GM12878 (cell line): Measurements from ENCODE around the gene MIA2. TPM values are rescaled to one million over a fixed set of nuclear protein-coding genes. Genes with fewer than 3 reads are reported as not detected.
A peak's percentile ranks its signal among the peaks of the same experiment; 100 is the strongest.

Experiments
- ATAC-seq: fragments of 200-7000 bp; cut with Tn5 transposase; 3 replicates; pipeline ENCODE4 v1.9.1; 2020; ENCODE audit warnings: mild to moderate bottlenecking, moderate library complexity
- BruUV-seq: library from RNA; stranded (reverse); fragments of 400-500 nt; replicated peaks from 2 replicates; lab custom pipeline; 2021; lab: Mats Ljungman, UMichigan
- CTCF ChIA-PET: fragments of 300-600 bp; sonication (Branson Sonifier 250); formaldehyde crosslinking; extraction: SDS; loops from one replicate; lab custom pipeline; 2021; ENCODE audit warnings: inconsistent platforms; lab: Yijun Ruan, JAX
- POLR2A ChIA-PET: fragments of 350-600 bp; formaldehyde crosslinking; extraction: SDS; loops from one replicate; lab custom pipeline; 2021; ENCODE audit warnings: inconsistent platforms; lab: Charles Lee
- RAD21 ChIA-PET: fragments of 300-600 bp; sonication (Branson Sonifier 250); formaldehyde crosslinking; loops from one replicate; lab custom pipeline; 2023; ENCODE audit warnings: antibody characterized with exemption; ENCODE audit not compliant: unreplicated experiment; lab: Charles Lee
- SMC1A ChIA-PET: fragments of 300-600 bp; sonication (Branson Sonifier 250); formaldehyde crosslinking; loops from one replicate; lab custom pipeline; 2023; ENCODE audit not compliant: unreplicated experiment, uncharacterized antibody; lab: Charles Lee
- DNase-seq: peaks from one replicate; pipeline ENCODE4 v3.0.0-alpha.2; 2011; ENCODE audit warnings: low read depth, low spot score
- FAIRE-seq: peaks from 3 replicates; lab custom pipeline; 2011; peaks lifted over from hg19 to GRCh38; lab: Jason Lieb, UNC
- H2AFZ ChIP-seq: 2 replicates; pipeline ENCODE4 v1.6.0; 2011; ENCODE audit warnings: low read depth, low read length, control low read depth; ENCODE audit not compliant: control insufficient read depth
- H3K27ac ChIP-seq: 2 replicates; pipeline ENCODE4 v1.5.1; 2011; ENCODE audit warnings: control low read depth; ENCODE audit not compliant: control insufficient read depth, insufficient read depth
- H3K27me3 ChIP-seq, 2 experiments: replicated peaks in 1 of 2; 2 replicates each; pipeline versions ENCODE4 v1.6.0 to v1.6.1; 2011; ENCODE audit warnings: low read length in 1 of 2; ENCODE audit not compliant: control insufficient read depth in 2 of 2, insufficient read depth in 2 of 2
- H3K36me3 ChIP-seq, 2 experiments: 2 replicates each; pipeline ENCODE4 v1.5.1; 2011; ENCODE audit warnings: low read length in 1 of 2; ENCODE audit not compliant: control insufficient read depth in 2 of 2, insufficient read depth in 2 of 2
- H3K4me1 ChIP-seq: 2 replicates; pipeline ENCODE4 v1.6.1; 2011; ENCODE audit warnings: mild to moderate bottlenecking, low read length, moderate library complexity, mixed read lengths; ENCODE audit not compliant: control insufficient read depth, insufficient read depth
- H3K4me2 ChIP-seq: 2 replicates; pipeline ENCODE4 v1.6.0; 2011; ENCODE audit warnings: control low read depth; ENCODE audit not compliant: control insufficient read depth, insufficient read depth
- H3K4me3 ChIP-seq: fragments of 200-600 bp; sonication (generic); 2 replicates; pipeline ENCODE4 v1.5.1; 2016
- H3K79me2 ChIP-seq: 2 replicates; pipeline ENCODE4 v1.6.0; 2011; ENCODE audit warnings: low read length; ENCODE audit not compliant: control insufficient read depth, insufficient read depth
- H3K9ac ChIP-seq: 2 replicates; pipeline ENCODE4 v1.8.0; 2011; ENCODE audit warnings: low read length, control low read depth, mixed read lengths; ENCODE audit not compliant: control insufficient read depth, insufficient read depth
- H3K9me3 ChIP-seq: replicated peaks from 3 replicates; pipeline ENCODE4 v1.5.1; 2011; ENCODE audit warnings: mild to moderate bottlenecking, low read length; ENCODE audit not compliant: control insufficient read depth, insufficient read depth
- H4K20me1 ChIP-seq: 2 replicates; pipeline ENCODE4 v1.6.0; 2011; ENCODE audit not compliant: control insufficient read depth, insufficient read depth
- ATF3 ChIP-seq: IDR thresholded peaks from 2 replicates; pipeline ENCODE4 v1.6.1; 2011; ENCODE audit warnings: low read depth, mild to moderate bottlenecking, low read length, moderate library complexity, borderline replicate concordance; ENCODE audit errors: extremely low read depth
- CHD1 ChIP-seq: IDR thresholded peaks from 2 replicates; pipeline ENCODE4 v1.6.1; 2012; ENCODE audit warnings: low read depth, low read length, improper control_type of control experiment
- ELK1 ChIP-seq: IDR thresholded peaks from 2 replicates; pipeline ENCODE4 v1.6.1; 2012; ENCODE audit warnings: low read depth, low read length, improper control_type of control experiment
- EZH2 ChIP-seq: IDR thresholded peaks from 2 replicates; pipeline ENCODE4 v1.6.1; 2012; ENCODE audit warnings: low read depth, mild to moderate bottlenecking, control low read depth, inconsistent platforms, low read length, borderline replicate concordance; ENCODE audit not compliant: control insufficient read depth
- HCFC1 ChIP-seq: fragments of 150-350 bp; IDR thresholded peaks from 2 replicates; pipeline ENCODE4 v1.6.1; 2014; ENCODE audit warnings: low read length
- HDAC2 ChIP-seq: fragments of 200-600 bp; sonication (generic); IDR thresholded peaks from 2 replicates; pipeline ENCODE4 v1.6.1; 2017
- HSF1 ChIP-seq: fragments of 150-350 bp; IDR thresholded peaks from 2 replicates; pipeline ENCODE4 v1.6.1; 2014; ENCODE audit warnings: mild to moderate bottlenecking, low read depth, low read length
- MTA3 ChIP-seq: IDR thresholded peaks from 2 replicates; pipeline ENCODE4 v1.6.1; 2012; ENCODE audit warnings: low read length, inconsistent platforms, borderline replicate concordance
- NR2F1 ChIP-seq: fragments of 450-650 bp; conservative IDR thresholded peaks from 2 replicates; pipeline ENCODE4 v1.6.1; 2017; ENCODE audit warnings: mild to moderate bottlenecking
- PAX8 ChIP-seq: fragments of 450-650 bp; IDR thresholded peaks from 2 replicates; pipeline ENCODE4 v1.6.1; 2017; ENCODE audit warnings: mild to moderate bottlenecking, moderate library complexity
- POLR2AphosphoS5 ChIP-seq: IDR thresholded peaks from 2 replicates; pipeline ENCODE4 v1.6.1; 2011; ENCODE audit warnings: mild to moderate bottlenecking, low read length, inconsistent platforms
- PRDM15 ChIP-seq: fragments of 450-650 bp; formaldehyde crosslinking; IDR thresholded peaks from 2 replicates; pipeline ENCODE4 v1.4.0; 2020; ENCODE audit warnings: mild to moderate bottlenecking, moderate library complexity
- RELA ChIP-seq: fragments of 450-650 bp; IDR thresholded peaks from 2 replicates; pipeline ENCODE4 v1.8.0; 2014; ENCODE audit warnings: borderline replicate concordance; ENCODE audit not compliant: partially characterized antibody
- RFX5 ChIP-seq: IDR thresholded peaks from 2 replicates; pipeline ENCODE4 v1.6.1; 2011; ENCODE audit warnings: low read depth, low read length, improper control_type of control experiment
- SRF ChIP-seq, 2 experiments: IDR thresholded peaks; 2 replicates each; pipeline ENCODE4 v1.6.1; 2011; ENCODE audit warnings: low read depth in 2 of 2, low read length in 2 of 2, mild to moderate bottlenecking in 1 of 2, moderate library complexity in 1 of 2
- SUPT20H ChIP-seq: IDR thresholded peaks from 2 replicates; pipeline ENCODE4 v1.6.1; 2011; ENCODE audit warnings: low read depth, mild to moderate bottlenecking, low read length, moderate library complexity, borderline replicate concordance; ENCODE audit not compliant: control insufficient read depth
- ZBTB33 ChIP-seq: fragments of 450-650 bp; IDR thresholded peaks from 2 replicates; pipeline ENCODE4 v1.6.1; 2017; ENCODE audit warnings: mild to moderate bottlenecking
- WGBS: methylation state at CpG from one replicate; pipeline ENCODE4 v1.1.6; 2016; ENCODE audit warnings: low lambda C conversion rate; ENCODE audit not compliant: insufficient replicate concordance, insufficient coverage; ENCODE audit errors: missing lambda C conversion rate; 5-methylcytosine and 5-hydroxymethylcytosine counted together
- in situ Hi-C: fragments of 300-500 bp; cut with MboI; formaldehyde crosslinking; loops from 9 replicates; pipeline ENCODE4 v1.14.3; 2018; ENCODE audit warnings: mixed read lengths
- intact Hi-C: fragments of 100-400 bp; cut with micrococcal nuclease; formaldehyde crosslinking; loops from one replicate; pipeline ENCODE4 v1.14.2; 2022; ENCODE audit not compliant: unreplicated experiment
- polyA plus RNA-seq, 11 experiments: library from polyadenylated mRNA; depleted of rRNA in 4 of 11; unstranded in 6 of 11; stranded (reverse) in 5 of 11; fragments of >200 nt; fragmentation: Nextera tagmentation in 4 of 11; fragmentation: Illumina TruSeq in 1 of 11; extraction: Ambion mirVana in 4 of 11; extraction: Trizol in 1 of 11; gene quantifications; 1 replicate in 1 of 11; 2 replicates in 10 of 11; pipeline versions ENCODE4 v1.2.1 to v1.2.3, GENCODE V29; 2011 to 2016; ENCODE audit warnings: inconsistent platforms in 2 of 11, missing spikeins in 2 of 11, low read depth in 1 of 11
- total RNA-seq, 4 experiments: library from RNA; depleted of rRNA in 3 of 4; stranded (reverse); fragments of >200 nt in 3 of 4; fragmentation: Illumina TruSeq in 1 of 4; extraction: Trizol in 1 of 4; gene quantifications; 2 replicates each; pipeline versions ENCODE4 v1.2.1 to v1.2.3, GENCODE V29; 2013 to 2021

The MIA2 gene
- total and polyA plus RNA-seq, 10 of the 15 experiments (the other 5 are each of a cell fraction or from before 2014, with no cell fraction given): 6.3 to 36.8 (median 17.1) TPM

GRCh38 chr14:39303115-39303514 lies 69.4 kb downstream of the MIA2 start:
- Histone ChIP-seq H3K36me3 (peaks cover 0 to 1% of the 10 kb centered on the region in 2 experiments; a peak in 2 of 4 replicates), H3K79me2 (no peaks in the 10 kb centered on the region), H3K27ac (no peak overlapping the region), H3K4me1 (no peaks in the 10 kb centered on the region), H3K27me3 (no peaks in the 10 kb centered on the region), H4K20me1 (no peaks in the 10 kb centered on the region), H3K9ac (no peak overlapping the region), H3K9me3 (no peaks in the 10 kb centered on the region), H3K4me3 (no peak overlapping the region), H2AFZ (no peak overlapping the region), H3K4me2 (no peak overlapping the region)
- DNase-seq (no peak), FAIRE-seq (peak; percentile 56), ATAC-seq (no peak)
- ChIA-PET SMC1A (no interaction called here), RAD21 (no interaction called here), POLR2A (interaction anchor here (0.9 kb wide), 1 partner anchor 8 kb away, joined by 6 read pairs; no protein-coding TSS in a partner anchor), CTCF (interaction anchor here (1.3 kb wide), 1 partner anchor 81 kb away, joined by 3 read pairs; no protein-coding TSS in a partner anchor)
- WGBS: 100% methylated on average over 1 of the region's 1 CpG
- no TSS peak for BruUV-seq
- intact Hi-C loops: no loop called here
- in situ Hi-C loops: no loop called here
- TF ChIP-seq CHD1 (no peak), ATF3 (no peak), MTA3 (no peak), SUPT20H (no peak), HDAC2 (no peak), SRF (IDR thresholded peaks at IDR 0.05; ENCODE audit: low read depth in 2 of 2, low read length in 2 of 2) (no peak), ZBTB33 (no peak), RELA (no peak), ELK1 (no peak), NR2F1 (no peak), HSF1 (no peak), POLR2AphosphoS5 (no peak), RFX5 (no peak), HCFC1 (no peak), PRDM15 (CRISPR knock-in tag) (no peak), PAX8 (no peak), EZH2 (no peak)
